ENCODE data around the gene NFAT5.

Gene NFAT5

DNA sequence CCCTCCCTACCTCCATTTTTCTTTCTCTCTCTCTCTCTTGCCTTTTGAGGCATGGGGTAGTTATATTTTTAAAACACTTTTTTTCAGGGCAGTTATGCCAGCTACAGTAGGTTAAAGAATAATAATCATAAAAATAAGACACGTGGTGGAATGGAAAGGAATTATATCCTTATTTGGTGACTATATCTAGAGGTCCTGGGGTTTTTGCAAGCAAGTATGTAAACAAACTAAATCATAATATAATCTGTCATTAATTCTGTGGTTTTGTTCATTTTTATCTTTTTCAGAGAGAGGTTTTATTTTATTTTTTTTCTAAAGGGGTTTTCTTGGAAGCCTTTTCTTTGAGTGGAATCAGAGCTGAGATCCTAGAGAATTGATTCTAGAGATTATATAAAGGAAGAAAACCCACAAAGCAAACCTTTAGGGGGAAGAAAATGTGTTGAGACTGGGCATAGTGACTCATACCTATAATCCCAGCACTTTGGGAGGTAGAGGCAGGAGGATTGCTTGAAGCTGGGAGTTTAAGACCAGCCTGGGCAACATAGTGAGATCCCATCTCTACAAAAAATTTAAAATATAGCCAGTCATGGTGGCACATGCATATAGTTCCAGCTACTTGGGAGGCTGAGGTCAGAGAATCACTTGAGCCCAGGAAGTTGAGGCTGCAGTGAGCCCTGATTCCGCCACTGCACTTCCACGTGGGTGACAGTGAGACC lies 107.4 kb downstream of the NFAT5 start:
- TF ChIP-seq, protein P1, sequence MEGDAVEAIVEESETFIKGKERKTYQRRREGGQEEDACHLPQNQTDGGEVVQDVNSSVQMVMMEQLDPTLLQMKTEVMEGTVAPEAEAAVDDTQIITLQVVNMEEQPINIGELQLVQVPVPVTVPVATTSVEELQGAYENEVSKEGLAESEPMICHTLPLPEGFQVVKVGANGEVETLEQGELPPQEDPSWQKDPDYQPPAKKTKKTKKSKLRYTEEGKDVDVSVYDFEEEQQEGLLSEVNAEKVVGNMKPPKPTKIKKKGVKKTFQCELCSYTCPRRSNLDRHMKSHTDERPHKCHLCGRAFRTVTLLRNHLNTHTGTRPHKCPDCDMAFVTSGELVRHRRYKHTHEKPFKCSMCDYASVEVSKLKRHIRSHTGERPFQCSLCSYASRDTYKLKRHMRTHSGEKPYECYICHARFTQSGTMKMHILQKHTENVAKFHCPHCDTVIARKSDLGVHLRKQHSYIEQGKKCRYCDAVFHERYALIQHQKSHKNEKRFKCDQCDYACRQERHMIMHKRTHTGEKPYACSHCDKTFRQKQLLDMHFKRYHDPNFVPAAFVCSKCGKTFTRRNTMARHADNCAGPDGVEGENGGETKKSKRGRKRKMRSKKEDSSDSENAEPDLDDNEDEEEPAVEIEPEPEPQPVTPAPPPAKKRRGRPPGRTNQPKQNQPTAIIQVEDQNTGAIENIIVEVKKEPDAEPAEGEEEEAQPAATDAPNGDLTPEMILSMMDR (IDR thresholded peaks at IDR 0.05; ENCODE audit: low read depth, low read length, missing control alignments) = no peak
- no peak for DNase-seq (ENCODE audit: extremely low read depth, low read depth)
- H3K4me3 ChIP-seq (replicated peaks; ENCODE audit: low read depth, low read length) = no peak overlapping the region

DNA sequence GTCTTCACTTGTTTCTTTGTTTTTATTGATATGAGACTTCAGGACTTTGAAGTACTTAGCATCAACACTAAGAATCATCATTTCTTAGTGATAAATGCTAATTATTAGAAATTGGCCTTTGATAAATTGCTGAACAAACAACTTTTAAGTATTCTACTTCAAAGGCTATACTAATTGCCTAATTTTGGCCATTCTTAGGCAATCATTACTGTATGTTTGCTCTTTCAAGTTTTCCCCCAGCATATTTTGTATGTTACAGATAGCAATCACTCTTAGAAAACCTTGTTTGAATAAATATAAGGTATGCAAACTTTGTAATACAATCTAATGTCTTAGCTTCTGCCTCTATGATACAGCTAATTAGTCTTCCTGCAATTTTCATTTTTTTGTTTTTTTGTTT lies 114.6 kb downstream of the NFAT5 start:
- TF ChIP-seq, protein P1 (IDR thresholded peaks at IDR 0.05; ENCODE audit: low read depth, low read length, missing control alignments) = no peak
- DNase-seq (ENCODE audit: extremely low read depth, low read depth) = no peak
- no peak overlapping the region for H3K4me3 ChIP-seq (replicated peaks; ENCODE audit: low read depth, low read length)

DNA sequence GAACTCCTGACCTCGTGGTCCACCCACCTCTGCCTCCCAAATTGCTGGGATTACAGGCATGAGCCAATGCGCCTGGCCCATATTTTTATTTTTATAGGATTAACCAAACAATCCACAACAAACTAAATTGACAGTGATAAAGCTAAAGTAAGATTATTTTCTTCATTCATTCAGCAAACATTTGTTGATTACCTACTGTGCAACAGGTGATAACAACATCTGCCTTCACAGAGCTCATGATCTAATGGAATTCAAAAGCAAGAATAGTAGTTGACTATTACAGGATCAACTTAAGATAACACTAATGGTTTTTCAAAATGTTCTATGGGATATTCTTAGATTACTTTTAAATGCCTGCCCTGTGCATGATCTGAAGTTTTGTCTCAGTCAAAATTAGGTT lies 122.8 kb downstream of the NFAT5 start:
- H3K4me3 ChIP-seq (replicated peaks; ENCODE audit: low read depth, low read length) = no peak overlapping the region
- TF ChIP-seq, protein P1 (IDR thresholded peaks at IDR 0.05; ENCODE audit: low read depth, low read length, missing control alignments) = no peak
- DNase-seq (ENCODE audit: extremely low read depth, low read depth) = no peak

DNA sequence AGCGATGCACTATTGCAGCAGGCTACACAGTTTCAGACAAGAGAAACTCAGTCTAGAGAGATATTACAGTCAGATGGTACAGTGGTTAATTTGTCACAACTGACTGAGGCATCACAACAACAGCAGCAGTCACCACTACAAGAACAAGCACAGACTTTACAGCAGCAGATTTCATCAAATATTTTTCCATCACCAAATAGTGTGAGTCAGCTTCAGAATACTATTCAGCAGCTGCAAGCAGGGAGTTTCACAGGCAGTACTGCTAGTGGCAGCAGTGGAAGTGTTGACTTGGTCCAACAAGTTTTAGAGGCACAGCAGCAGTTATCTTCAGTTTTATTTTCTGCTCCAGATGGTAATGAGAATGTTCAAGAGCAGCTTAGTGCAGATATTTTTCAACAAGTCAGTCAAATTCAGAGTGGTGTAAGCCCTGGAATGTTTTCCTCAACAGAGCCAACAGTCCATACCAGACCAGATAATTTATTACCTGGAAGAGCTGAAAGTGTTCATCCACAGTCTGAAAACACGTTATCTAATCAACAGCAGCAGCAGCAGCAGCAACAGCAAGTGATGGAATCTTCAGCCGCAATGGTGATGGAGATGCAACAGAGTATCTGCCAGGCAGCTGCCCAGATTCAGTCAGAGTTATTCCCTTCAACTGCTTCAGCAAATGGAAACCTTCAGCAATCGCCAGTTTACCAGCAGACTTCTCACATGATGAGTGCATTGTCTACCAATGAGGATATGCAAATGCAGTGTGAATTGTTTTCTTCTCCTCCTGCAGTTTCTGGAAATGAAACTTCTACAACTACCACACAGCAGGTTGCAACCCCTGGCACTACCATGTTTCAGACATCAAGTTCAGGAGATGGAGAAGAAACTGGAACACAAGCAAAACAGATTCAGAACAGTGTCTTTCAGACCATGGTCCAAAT lies 126.5 kb downstream of the NFAT5 start:
- DNase-seq (ENCODE audit: extremely low read depth, low read depth) = no peak
- H3K4me3 ChIP-seq (replicated peaks; ENCODE audit: low read depth, low read length) = no peak overlapping the region
- TF ChIP-seq, protein P1 (IDR thresholded peaks at IDR 0.05; ENCODE audit: low read depth, low read length, missing control alignments) = no peak

DNA sequence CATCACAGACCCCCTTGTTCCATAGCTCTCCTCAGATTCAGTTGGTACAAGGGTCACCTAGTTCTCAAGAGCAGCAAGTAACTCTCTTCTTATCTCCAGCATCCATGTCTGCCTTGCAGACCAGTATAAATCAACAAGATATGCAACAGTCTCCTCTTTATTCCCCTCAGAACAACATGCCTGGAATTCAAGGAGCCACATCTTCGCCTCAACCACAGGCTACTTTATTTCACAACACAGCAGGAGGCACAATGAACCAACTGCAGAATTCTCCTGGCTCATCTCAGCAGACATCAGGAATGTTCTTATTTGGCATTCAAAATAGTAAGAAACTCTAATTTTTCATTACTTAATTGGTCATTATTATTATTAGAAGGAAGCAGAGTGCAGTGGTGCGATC lies 128.2 kb downstream of the NFAT5 start:
- TF ChIP-seq, protein P1 (IDR thresholded peaks at IDR 0.05; ENCODE audit: low read depth, low read length, missing control alignments) = no peak
- H3K4me3 ChIP-seq (replicated peaks; ENCODE audit: low read depth, low read length) = no peak overlapping the region
- DNase-seq (ENCODE audit: extremely low read depth, low read depth) = no peak

DNA sequence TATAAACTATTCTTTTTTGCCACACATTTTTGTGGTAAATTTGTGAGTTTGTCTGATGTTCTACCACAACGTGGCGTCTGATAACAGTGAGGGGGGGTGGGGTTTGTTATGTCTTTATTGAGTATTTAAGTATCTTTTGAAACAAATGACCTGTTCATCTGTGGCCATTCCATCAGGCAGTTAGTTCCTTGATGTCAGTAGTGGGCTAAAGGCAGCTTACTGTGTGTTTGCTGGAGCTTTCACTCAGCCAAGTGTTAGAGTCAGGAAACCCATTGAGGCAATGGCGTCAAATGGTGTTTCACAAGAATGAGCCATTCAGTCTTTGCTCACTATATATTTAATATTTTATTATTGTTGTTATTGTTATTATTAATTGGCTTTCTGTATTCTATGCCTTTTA lies 132.6 kb downstream of the NFAT5 start:
- DNase-seq (ENCODE audit: extremely low read depth, low read depth) = no peak
- no peak overlapping the region for H3K4me3 ChIP-seq (replicated peaks; ENCODE audit: low read depth, low read length)
- TF ChIP-seq, protein P1 (IDR thresholded peaks at IDR 0.05; ENCODE audit: low read depth, low read length, missing control alignments) = no peak
